IMR-90 (cell line): ENCODE measurements around the gene MYPN. TPM values are rescaled to one million over a fixed set of nuclear protein-coding genes. Genes with fewer than 3 reads are reported as not detected.

Source experiments
- ATAC-seq: fragments of 200-7000 bp; cut with Tn5 transposase; 2 replicates; pipeline ENCODE4 v1.9.1; 2020; ENCODE audit warnings: low read depth, mild to moderate bottlenecking, moderate library complexity
- BruUV-seq: library from RNA; stranded (reverse); fragments of 400-500 nt; replicated peaks from 2 replicates; lab custom pipeline; 2021; lab: Mats Ljungman, UMichigan
- CTCF ChIA-PET: fragments of 300-600 bp; formaldehyde crosslinking; extraction: SDS; loops from one replicate; lab custom pipeline; 2021; ENCODE audit warnings: antibody characterized with exemption; lab: Yijun Ruan, JAX
- POLR2A ChIA-PET: fragments of 300-600 bp; sonication (Branson Sonifier 250); formaldehyde crosslinking; loops from one replicate; lab custom pipeline; 2022; ENCODE audit warnings: antibody characterized with exemption; ENCODE audit not compliant: unreplicated experiment; lab: Charles Lee
- DNase-seq: peaks from one replicate; pipeline ENCODE4 v3.0.0; 2013
- H2AFZ ChIP-seq: replicated peaks from 2 replicates; pipeline ENCODE3; 2013; ENCODE audit warnings: low read length, mild to moderate bottlenecking; ENCODE audit not compliant: poor library complexity
- H2AK5ac ChIP-seq: 2 replicates; pipeline ENCODE4 v1.6.1; 2013; ENCODE audit warnings: low read depth, low read length, inconsistent platforms
- H2AK9ac ChIP-seq: replicated peaks from 2 replicates; pipeline ENCODE3; 2013; ENCODE audit warnings: mild to moderate bottlenecking, low read depth, low read length, moderate library complexity; ENCODE audit not compliant: poor library complexity
- H2BK120ac ChIP-seq: 2 replicates; pipeline ENCODE4 v1.6.1; 2013; ENCODE audit warnings: low read depth, low read length, inconsistent platforms
- H2BK15ac ChIP-seq: 3 replicates; pipeline ENCODE4 v1.6.1; 2013; ENCODE audit warnings: low read depth, low read length, inconsistent platforms
- H2BK20ac ChIP-seq: 2 replicates; pipeline ENCODE4 v1.6.1; 2013; ENCODE audit warnings: low read depth, mild to moderate bottlenecking, inconsistent platforms, low read length, moderate library complexity
- H2BK5ac ChIP-seq: 2 replicates; pipeline ENCODE4 v1.6.1; 2013; ENCODE audit warnings: mild to moderate bottlenecking, low read depth, low read length, inconsistent platforms; ENCODE audit not compliant: poor library complexity, severe bottlenecking
- H3K14ac ChIP-seq: replicated peaks from 2 replicates; pipeline ENCODE4 v1.6.1; 2013; ENCODE audit warnings: low read depth, low read length, inconsistent platforms
- H3K18ac ChIP-seq: 2 replicates; pipeline ENCODE4 v1.6.1; 2013; ENCODE audit warnings: low read depth, low read length, control low read depth
- H3K23ac ChIP-seq: 2 replicates; pipeline ENCODE4 v1.6.1; 2013; ENCODE audit warnings: low read depth, low read length, inconsistent platforms
- H3K27ac ChIP-seq: 2 replicates; pipeline ENCODE4 v1.5.1; 2013; ENCODE audit warnings: mild to moderate bottlenecking, control low read depth, low read length; ENCODE audit not compliant: insufficient read depth
- H3K27me3 ChIP-seq: 2 replicates; pipeline ENCODE4 v1.6.1; 2013; ENCODE audit warnings: low read length; ENCODE audit not compliant: control insufficient read depth, insufficient read depth
- H3K36me3 ChIP-seq: 2 replicates; pipeline ENCODE4 v1.6.1; 2013; ENCODE audit warnings: low read length, mixed read lengths; ENCODE audit not compliant: control insufficient read depth, insufficient read depth
- H3K4ac ChIP-seq: 2 replicates; pipeline ENCODE4 v1.6.1; 2013; ENCODE audit warnings: low read depth, low read length, inconsistent platforms
- H3K4me1 ChIP-seq: 2 replicates; pipeline ENCODE4 v1.6.1; 2013; ENCODE audit warnings: low read length, mixed read lengths; ENCODE audit not compliant: control insufficient read depth, insufficient read depth
- H3K4me2 ChIP-seq: 2 replicates; pipeline ENCODE4 v1.6.1; 2013; ENCODE audit warnings: low read depth, mild to moderate bottlenecking, control low read depth, low read length, moderate library complexity
- H3K4me3 ChIP-seq: 2 replicates; pipeline ENCODE4 v1.5.1; 2013; ENCODE audit warnings: low read depth, mild to moderate bottlenecking, control low read depth, low read length, moderate library complexity; ENCODE audit not compliant: insufficient read depth
- H3K56ac ChIP-seq: 2 replicates; pipeline ENCODE4 v1.6.1; 2013; ENCODE audit warnings: low read length, inconsistent platforms; ENCODE audit not compliant: insufficient read depth; ENCODE audit errors: extremely low read depth
- H3K79me1 ChIP-seq, 2 experiments: 2 replicates each; pipeline ENCODE4 v1.6.1; 2013; ENCODE audit warnings: low read length in 2 of 2, inconsistent platforms in 1 of 2, low read depth in 1 of 2
- H3K9ac ChIP-seq: 2 replicates; pipeline ENCODE4 v1.6.1; 2013; ENCODE audit warnings: low read depth, low read length, control low read depth
- H3K9me1 ChIP-seq: 2 replicates; pipeline ENCODE4 v1.6.1; 2013; ENCODE audit warnings: low read length, inconsistent platforms; ENCODE audit not compliant: insufficient read depth
- H3K9me3 ChIP-seq: 2 replicates; pipeline ENCODE4 v1.6.1; 2013; ENCODE audit warnings: low read length; ENCODE audit not compliant: control insufficient read depth, insufficient read depth
- H4K20me1 ChIP-seq: 2 replicates; pipeline ENCODE4 v1.6.1; 2013; ENCODE audit warnings: low read length, inconsistent platforms; ENCODE audit not compliant: insufficient read depth
- H4K5ac ChIP-seq: 2 replicates; pipeline ENCODE4 v1.6.1; 2013; ENCODE audit warnings: mild to moderate bottlenecking, low read depth, low read length, control low read depth
- H4K8ac ChIP-seq, 2 experiments: 2 replicates each; pipeline ENCODE4 v1.6.1; 2013; ENCODE audit warnings: low read depth in 2 of 2, low read length in 2 of 2, control low read depth in 1 of 2, inconsistent platforms in 1 of 2
- H4K91ac ChIP-seq: 2 replicates; pipeline ENCODE4 v1.6.1; 2013; ENCODE audit warnings: low read depth, low read length, inconsistent platforms; ENCODE audit not compliant: insufficient read depth
- BHLHE40 ChIP-seq: fragments of 150-350 bp; IDR thresholded peaks from 2 replicates; pipeline ENCODE4 v1.6.1; 2016; ENCODE audit warnings: mild to moderate bottlenecking, low read depth, low read length
- CEBPB ChIP-seq: IDR thresholded peaks from 2 replicates; pipeline ENCODE4 v1.6.1; 2012; ENCODE audit warnings: low read depth, low read length, improper control_type of control experiment
- CTCF ChIP-seq: conservative IDR thresholded peaks from 2 replicates; pipeline ENCODE4 v1.5.1; 2012; ENCODE audit warnings: mild to moderate bottlenecking, low read depth, low read length, improper control_type of control experiment
- MXI1 ChIP-seq: IDR thresholded peaks from 2 replicates; pipeline ENCODE4 v1.6.1; 2012; ENCODE audit warnings: low read depth, mild to moderate bottlenecking, low read length, moderate library complexity, borderline replicate concordance
- POLR2A ChIP-seq: IDR thresholded peaks from 2 replicates; pipeline ENCODE4 v1.6.1; 2012; ENCODE audit warnings: mild to moderate bottlenecking, low read depth, low read length
- RAD21 ChIP-seq: IDR thresholded peaks from 2 replicates; pipeline ENCODE4 v1.6.1; 2012; ENCODE audit warnings: low read length, improper control_type of control experiment
- USF2 ChIP-seq: fragments of 150-350 bp; IDR thresholded peaks from 2 replicates; pipeline ENCODE4 v1.6.1; 2017; ENCODE audit warnings: mild to moderate bottlenecking, antibody characterized with exemption, low read length, low read depth
- WGBS, 2 experiments: methylation state at CpG; one replicate each; pipeline versions ENCODE4 v1.1.5 to v1.1.7; 2013; ENCODE audit warnings: missing lambda C conversion rate in 2 of 2; ENCODE audit not compliant: insufficient read length in 1 of 2; ENCODE audit errors: extremely low coverage in 2 of 2; 5-methylcytosine and 5-hydroxymethylcytosine counted together
- dilution Hi-C: fragments of 300-500 bp; cut with HindIII; formaldehyde crosslinking; loops from one replicate; pipeline ENCODE4 v1.14.3; 2018; ENCODE audit warnings: low sequenced_read_pairs; ENCODE audit not compliant: unreplicated experiment
- in situ Hi-C: fragments of 300-500 bp; cut with MboI; formaldehyde crosslinking; loops from 3 replicates; pipeline ENCODE4 v1.14.3; 2019; ENCODE audit warnings: low sequenced_read_pairs, inconsistent platforms, mixed read lengths
- intact Hi-C: fragments of 100-400 bp; cut with micrococcal nuclease; formaldehyde crosslinking; loops from 2 replicates; pipeline ENCODE4 v1.10.0; 2022
- polyA plus RNA-seq, 3 experiments: library from polyadenylated mRNA; depleted of rRNA; stranded (reverse); fragments of >200 nt; gene quantifications; 2 replicates each; pipeline ENCODE4 v1.2.3, GENCODE V29; 2012; ENCODE audit warnings: low replicate concordance in 1 of 3
- total RNA-seq: library from RNA; depleted of rRNA; stranded (reverse); fragments of >200 nt; gene quantifications from 2 replicates; pipeline ENCODE4 v1.2.3, GENCODE V29; 2012

MYPN gene
- total and polyA plus RNA-seq, 2 of the 4 experiments (the other 2 are of a cell fraction), result 7.8 to 13.1 TPM

- Histone ChIP-seq H4K91ac (peak overlapping the region; percentile 93), H3K27ac (peak overlapping the region; percentile 61), H3K9ac (peak overlapping the region; percentile 75), H3K4ac (peak overlapping the region; percentile 85), H3K9me1 (no peaks in the 10 kb centered on the region), H4K8ac (peak overlapping the region; percentile 75 to 94), H3K4me1 (no peaks in the 10 kb centered on the region; the same call in 1 of the 2 replicates), H2BK20ac (peak overlapping the region; percentile 76), H3K56ac (peak overlapping the region; percentile 65; the same call in 1 of the 2 replicates), H2BK120ac (peak overlapping the region; percentile 94), H3K4me3 (peak overlapping the region; percentile 63), H3K9me3 (no peaks in the 10 kb centered on the region), H3K4me2 (peak overlapping the region; percentile 97), H3K79me1 (no peaks in the 10 kb centered on the region), H2BK15ac (peak overlapping the region; percentile 97; the same call in 2 of the 3 replicates), H4K20me1 (no peaks in the 10 kb centered on the region), H3K23ac (peak overlapping the region; percentile 62), H3K18ac (peak overlapping the region; percentile 74), H2AK9ac (peak overlapping the region; percentile 94), H4K5ac (peak overlapping the region; percentile 58), H2AFZ (peak overlapping the region; percentile 100), H3K27me3 (peaks cover 8% of the 10 kb centered on the region; the same call in 1 of the 2 replicates), H3K36me3 (no peaks in the 10 kb centered on the region), H3K14ac (peak overlapping the region; percentile 93), H2AK5ac (no peak overlapping the region), H2BK5ac (peak overlapping the region; percentile 35)
- CTCF ChIA-PET, result interaction anchor here (1.0 to 1.4 kb wide), 2 partner anchors 17 to 70 kb away, joined by 3 to 4 read pairs; no protein-coding TSS in a partner anchor
- no peak for TF ChIP-seq RAD21
- no peak for TF ChIP-seq CEBPB
- TF ChIP-seq POLR2A, result no peak
- TF ChIP-seq BHLHE40, result peak; percentile 91
- TF ChIP-seq USF2, result peak; percentile 71
- no peak; the same call in 1 of the 2 replicates for TF ChIP-seq MXI1
- TF ChIP-seq CTCF, result peak; percentile 22; the same call in 1 of the 2 replicates
- WGBS, 2 experiments, result 1% methylated on average over 49 of the region's 81 CpGs; no CpG with 5 or more reads in 1 of the 2 experiments
- ATAC-seq, result peak; percentile 97
- DNase-seq, result peak; percentile 76
- in situ Hi-C loops, result no loop called here
- POLR2A ChIA-PET, result interaction anchor here (0.6 kb wide), 1 partner anchor 370 kb away, joined by 3 read pairs; no protein-coding TSS in a partner anchor
- intact Hi-C loops, result no loop called here
- dilution Hi-C loops, result no loop called here
- BruUV-seq, result no TSS peak
Observed at GRCh38 chr10:68231106-68231816, 122.0 kb downstream of the MYPN start.
